OCI-LY3 (cell line): ENCODE data around the gene OS9.

Experiments
- H2AFZ ChIP-seq: fragments of 200-600, 300-600 bp; shearing (Covaris generic); 2 replicates; pipeline ENCODE4 v1.6.0; 2014; ENCODE audit warnings: antibody characterized with exemption, low read depth, low read length
- H3K27ac ChIP-seq: fragments of 200-600, 300-600 bp; sonication (generic); 2 replicates; pipeline ENCODE4 v1.5.1; 2014; ENCODE audit warnings: mild to moderate bottlenecking, low read length, moderate library complexity, mixed read lengths
- H3K27me3 ChIP-seq: fragments of 200-600, 300-600 bp; sonication (generic); 2 replicates; pipeline ENCODE4 v1.6.1; 2014; ENCODE audit warnings: low read depth, low read length, mixed read lengths
- H3K36me3 ChIP-seq: fragments of 200-600, 300-600 bp; sonication (generic); replicated peaks from 2 replicates; pipeline ENCODE3; 2014; ENCODE audit warnings: low read depth, low read length, mixed read lengths
- H3K4me1 ChIP-seq: fragments of 300-600, 200-600 bp; sonication (generic); 2 replicates; pipeline ENCODE4 v1.6.1; 2014; ENCODE audit warnings: low read length, mixed read lengths
- H3K4me2 ChIP-seq: fragments of 200-600, 300-600 bp; sonication (generic); 2 replicates; pipeline ENCODE4 v1.6.1; 2014; ENCODE audit warnings: low read length, mixed read lengths
- H3K4me3 ChIP-seq: fragments of 300-600, 200-600 bp; sonication (generic); 2 replicates; pipeline ENCODE4 v1.5.1; 2014; ENCODE audit warnings: antibody characterized with exemption, mild to moderate bottlenecking, low read length, moderate library complexity
- H3K79me2 ChIP-seq: fragments of 300-600, 200-600 bp; shearing (Covaris generic); 2 replicates; pipeline ENCODE4 v1.6.1; 2014; ENCODE audit warnings: mild to moderate bottlenecking, low read length, mixed read lengths
- H3K9ac ChIP-seq: fragments of 300-600, 200-600 bp; shearing (Covaris generic); 2 replicates; pipeline ENCODE4 v1.6.0; 2014; ENCODE audit warnings: mild to moderate bottlenecking, low read length, moderate library complexity
- H3K9me3 ChIP-seq: fragments of 200-600, 300-600 bp; shearing (Covaris generic); 2 replicates; pipeline ENCODE4 v1.6.1; 2014; ENCODE audit warnings: low read length, mixed read lengths; ENCODE audit not compliant: insufficient read depth
- H4K20me1 ChIP-seq: fragments of 200-600, 300-600 bp; sonication (generic); 2 replicates; pipeline ENCODE4 v1.6.1; 2016; ENCODE audit warnings: low read length, mixed read lengths; ENCODE audit not compliant: insufficient read depth
- CTCF ChIP-seq: fragments of 200-600, 300-600 bp; sonication (generic); IDR thresholded peaks from 2 replicates; pipeline ENCODE4 v1.5.1; 2014; ENCODE audit warnings: antibody characterized with exemption, low read length, low read depth
- EZH2phosphoT487 ChIP-seq: fragments of 200-600 bp; shearing (Covaris generic); IDR thresholded peaks from 2 replicates; pipeline ENCODE4 v1.6.1; 2018; ENCODE audit warnings: antibody characterized with exemption, mixed run types, low read depth

Gene OS9

GRCh38 chr12:57758552-57759359, 64.8 kb downstream of the OS9 start:
- Histone ChIP-seq H3K9ac (no peak overlapping the region), H3K4me1 (peaks cover 15% of the 10 kb centered on the region), H3K36me3 (peaks cover 46% of the 10 kb centered on the region), H3K9me3 (no peaks in the 10 kb centered on the region), H3K27ac (no peak overlapping the region), H4K20me1 (peaks cover 25% of the 10 kb centered on the region), H2AFZ (no peak overlapping the region), H3K4me2 (no peak overlapping the region), H3K27me3 (no peaks in the 10 kb centered on the region), H3K79me2 (peaks cover 38% of the 10 kb centered on the region), H3K4me3 (no peak overlapping the region)
- TF ChIP-seq CTCF = no peak
- TF ChIP-seq EZH2phosphoT487 = no peak

GRCh38 chr12:57759360-57759980, 65.5 kb downstream of the OS9 start:
- no peaks in the 10 kb centered on the region for H3K9me3 ChIP-seq
- H3K9ac ChIP-seq = no peak overlapping the region
- TF ChIP-seq CTCF (peak; percentile 63), EZH2phosphoT487 (no peak)
- no peak overlapping the region for H2AFZ ChIP-seq
- no peak overlapping the region for H3K4me2 ChIP-seq
- H3K4me3 ChIP-seq = no peak overlapping the region
- H3K27me3 ChIP-seq = no peaks in the 10 kb centered on the region
- peaks cover 46% of the 10 kb centered on the region for H3K36me3 ChIP-seq
- peaks cover 9% of the 10 kb centered on the region for H3K4me1 ChIP-seq
- H3K79me2 ChIP-seq = peaks cover 38% of the 10 kb centered on the region
- peaks cover 25% of the 10 kb centered on the region for H4K20me1 ChIP-seq
- H3K27ac ChIP-seq = no peak overlapping the region

GRCh38 chr12:57760347-57760982, 66.5 kb downstream of the OS9 start:
- peaks cover 37% of the 10 kb centered on the region for H3K79me2 ChIP-seq
- H2AFZ ChIP-seq = no peak overlapping the region
- H3K4me2 ChIP-seq = no peak overlapping the region
- no peak overlapping the region for H3K9ac ChIP-seq
- peaks cover 25% of the 10 kb centered on the region for H4K20me1 ChIP-seq
- H3K36me3 ChIP-seq = peaks cover 46% of the 10 kb centered on the region
- no peak overlapping the region for H3K27ac ChIP-seq
- H3K4me3 ChIP-seq = no peak overlapping the region
- no peaks in the 10 kb centered on the region for H3K27me3 ChIP-seq
- no peak for TF ChIP-seq EZH2phosphoT487
- TF ChIP-seq CTCF = no peak
- H3K4me1 ChIP-seq = peaks cover 11% of the 10 kb centered on the region
- no peaks in the 10 kb centered on the region for H3K9me3 ChIP-seq

- H3K27me3 ChIP-seq = no peaks in the 10 kb centered on the region
- H3K4me1 ChIP-seq = peaks cover 10% of the 10 kb centered on the region
- H3K36me3 ChIP-seq = peaks cover 48% of the 10 kb centered on the region
- no peaks in the 10 kb centered on the region for H3K9me3 ChIP-seq
- no peak overlapping the region for H3K27ac ChIP-seq
- no peak overlapping the region for H3K4me2 ChIP-seq
- TF ChIP-seq EZH2phosphoT487 (no peak), CTCF (no peak)
- H3K9ac ChIP-seq = no peak overlapping the region
- H3K4me3 ChIP-seq = no peak overlapping the region
- H2AFZ ChIP-seq = no peak overlapping the region
- H4K20me1 ChIP-seq = peaks cover 25% of the 10 kb centered on the region
- H3K79me2 ChIP-seq = peaks cover 27% of the 10 kb centered on the region
Observed at GRCh38 chr12:57761391-57761998, 67.6 kb downstream of the OS9 start.
